ENCODE results near the gene CMTM8.
A peak's percentile ranks its signal among the peaks of the same experiment; 100 is the strongest.

Gene CMTM8

DNA sequence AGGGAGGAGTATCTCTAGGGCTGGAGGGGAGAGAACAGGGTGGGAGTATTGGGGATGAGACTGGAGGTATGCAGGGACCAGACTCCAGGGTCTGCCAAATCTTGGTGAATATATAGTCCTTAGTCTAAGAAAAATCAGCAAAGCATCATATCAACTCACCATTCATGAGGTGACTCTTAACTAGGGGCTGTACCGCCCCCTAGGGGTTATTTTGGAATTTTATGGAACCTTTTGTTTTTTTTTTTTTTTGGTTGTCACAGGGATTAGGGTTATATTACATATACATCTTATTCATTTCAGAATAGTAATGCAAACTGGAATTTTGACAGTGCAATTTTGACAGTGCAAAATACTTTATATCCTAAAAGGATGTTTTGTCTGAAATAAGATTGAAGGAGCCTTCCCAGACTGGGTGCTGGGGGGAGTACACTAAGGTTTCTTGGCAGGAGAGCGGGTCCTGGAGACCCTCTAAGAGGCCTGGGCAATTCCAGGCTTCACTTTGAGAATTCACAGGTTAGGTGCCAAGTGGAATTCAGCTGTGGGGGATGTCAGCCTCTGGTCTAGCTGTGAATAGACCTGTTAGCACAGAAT, 160.6 kb downstream of the CMTM8 start:
- Histone ChIP-seq H3K36me3 (ENCODE audit: control insufficient read depth, insufficient read depth, low read length) (no peaks in the 10 kb centered on the region), H3K27me3 (ENCODE audit: control insufficient read depth, insufficient read depth, low read length) (no peaks in the 10 kb centered on the region), H3K27ac (ENCODE audit: low read depth, low read length) (no peak overlapping the region), H3K4me3 (ENCODE audit: low read depth, low read length) (no peak overlapping the region), H3K4me1 (ENCODE audit: control insufficient read depth, insufficient read depth, low read length) (peaks cover 28% of the 10 kb centered on the region), H3K9me3 (ENCODE audit: control insufficient read depth, insufficient read depth, low read depth, low read length) (no peaks in the 10 kb centered on the region), H3K9ac (ENCODE audit: low read length) (no peak overlapping the region)

DNA sequence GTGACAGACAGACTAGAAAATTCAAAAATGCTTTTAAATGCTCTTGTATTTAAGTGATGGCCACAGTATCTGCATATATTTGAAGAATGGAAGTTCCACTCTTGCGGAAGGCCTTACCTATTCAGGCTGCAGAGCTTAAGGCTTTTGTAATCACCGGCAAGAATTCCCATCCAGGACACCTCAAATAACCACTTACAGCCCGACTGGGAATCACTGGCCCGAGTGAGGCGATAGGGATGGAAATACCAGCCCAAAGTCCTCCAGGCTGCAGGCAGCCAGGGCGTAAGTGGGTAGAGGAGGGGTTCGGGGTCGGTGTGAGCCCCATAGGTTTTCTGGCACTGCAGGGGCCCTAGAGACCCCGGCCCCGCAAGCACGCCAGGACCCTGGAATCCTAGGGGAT, 162.6 kb downstream of the CMTM8 start:
- Histone ChIP-seq H3K9ac (ENCODE audit: low read length) (peak overlapping the region; percentile 77), H3K36me3 (ENCODE audit: control insufficient read depth, insufficient read depth, low read length) (no peaks in the 10 kb centered on the region), H3K4me1 (ENCODE audit: control insufficient read depth, insufficient read depth, low read length) (peaks cover 28% of the 10 kb centered on the region), H3K27ac (ENCODE audit: low read depth, low read length) (peak overlapping the region; percentile 95), H3K9me3 (ENCODE audit: control insufficient read depth, insufficient read depth, low read depth, low read length) (no peaks in the 10 kb centered on the region), H3K27me3 (ENCODE audit: control insufficient read depth, insufficient read depth, low read length) (no peaks in the 10 kb centered on the region), H3K4me3 (ENCODE audit: low read depth, low read length) (peak overlapping the region; percentile 52)

- Histone ChIP-seq H3K9ac (ENCODE audit: low read length) (peak overlapping the region; percentile 77), H3K4me3 (ENCODE audit: low read depth, low read length) (peak overlapping the region; percentile 52), H3K36me3 (ENCODE audit: control insufficient read depth, insufficient read depth, low read length) (no peaks in the 10 kb centered on the region), H3K27ac (ENCODE audit: low read depth, low read length) (peak overlapping the region; percentile 95), H3K4me1 (ENCODE audit: control insufficient read depth, insufficient read depth, low read length) (peaks cover 30% of the 10 kb centered on the region), H3K9me3 (ENCODE audit: control insufficient read depth, insufficient read depth, low read depth, low read length) (no peaks in the 10 kb centered on the region), H3K27me3 (ENCODE audit: control insufficient read depth, insufficient read depth, low read length) (no peaks in the 10 kb centered on the region)
Observed at GRCh38 chr3:32401556-32402081, 163.1 kb downstream of the CMTM8 start.

DNA sequence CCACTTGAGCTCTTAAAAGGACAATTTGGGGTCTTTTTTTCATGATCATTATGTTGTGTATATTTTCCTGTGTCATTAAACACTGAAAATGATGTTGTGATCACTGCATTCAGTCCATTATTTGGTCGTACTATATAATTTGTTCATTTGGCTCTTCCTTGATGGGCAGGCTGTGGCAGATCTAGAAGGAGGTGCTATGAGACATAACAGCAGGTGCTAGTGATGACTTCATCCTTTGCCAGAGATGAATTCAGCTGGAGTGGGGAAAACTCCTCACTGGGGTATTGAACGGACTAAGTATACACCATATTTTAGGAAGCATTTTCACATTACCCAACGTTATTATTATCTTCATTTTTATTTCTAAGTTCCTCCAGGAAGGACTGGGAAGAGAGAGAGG, 165.2 kb downstream of the CMTM8 start:
- H3K4me3 ChIP-seq (ENCODE audit: low read depth, low read length): no peak overlapping the region
- H3K4me1 ChIP-seq (ENCODE audit: control insufficient read depth, insufficient read depth, low read length): peaks cover 35% of the 10 kb centered on the region
- no peaks in the 10 kb centered on the region for H3K27me3 ChIP-seq (ENCODE audit: control insufficient read depth, insufficient read depth, low read length)
- no peaks in the 10 kb centered on the region for H3K36me3 ChIP-seq (ENCODE audit: control insufficient read depth, insufficient read depth, low read length)
- no peaks in the 10 kb centered on the region for H3K9me3 ChIP-seq (ENCODE audit: control insufficient read depth, insufficient read depth, low read depth, low read length)
- H3K27ac ChIP-seq (ENCODE audit: low read depth, low read length): no peak overlapping the region
- H3K9ac ChIP-seq (ENCODE audit: low read length): no peak overlapping the region

DNA sequence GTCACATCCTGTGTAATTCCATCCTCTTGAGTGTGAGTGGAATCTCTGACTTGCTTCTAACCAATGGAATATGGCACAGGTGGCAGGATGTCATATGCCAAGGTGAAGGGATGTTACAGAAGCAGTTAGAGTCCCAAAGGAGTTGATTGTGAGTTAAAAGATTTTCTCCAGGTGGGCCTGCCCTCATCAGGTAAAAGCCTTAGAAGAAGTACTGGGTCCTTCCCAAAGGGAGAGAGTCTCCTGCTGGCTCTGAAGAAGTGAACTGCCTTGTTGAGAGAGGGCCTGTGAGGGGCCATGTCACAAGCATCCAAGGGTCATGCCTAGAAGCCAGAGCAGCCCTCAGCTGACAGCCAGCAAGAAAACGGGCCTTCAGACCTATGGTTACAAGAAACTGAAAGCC, 166.2 kb downstream of the CMTM8 start:
- Histone ChIP-seq H3K27me3 (ENCODE audit: control insufficient read depth, insufficient read depth, low read length) (no peaks in the 10 kb centered on the region), H3K9ac (ENCODE audit: low read length) (no peak overlapping the region), H3K36me3 (ENCODE audit: control insufficient read depth, insufficient read depth, low read length) (no peaks in the 10 kb centered on the region), H3K4me1 (ENCODE audit: control insufficient read depth, insufficient read depth, low read length) (peaks cover 39% of the 10 kb centered on the region), H3K9me3 (ENCODE audit: control insufficient read depth, insufficient read depth, low read depth, low read length) (no peaks in the 10 kb centered on the region), H3K27ac (ENCODE audit: low read depth, low read length) (no peak overlapping the region), H3K4me3 (ENCODE audit: low read depth, low read length) (no peak overlapping the region)

GRCh38 chr3:32405155-32405554, 166.7 kb downstream of the CMTM8 start:
- Histone ChIP-seq H3K9me3 (ENCODE audit: control insufficient read depth, insufficient read depth, low read depth, low read length) (no peaks in the 10 kb centered on the region), H3K4me3 (ENCODE audit: low read depth, low read length) (no peak overlapping the region), H3K9ac (ENCODE audit: low read length) (no peak overlapping the region), H3K27me3 (ENCODE audit: control insufficient read depth, insufficient read depth, low read length) (no peaks in the 10 kb centered on the region), H3K4me1 (ENCODE audit: control insufficient read depth, insufficient read depth, low read length) (peaks cover 43% of the 10 kb centered on the region), H3K27ac (ENCODE audit: low read depth, low read length) (no peak overlapping the region), H3K36me3 (ENCODE audit: control insufficient read depth, insufficient read depth, low read length) (no peaks in the 10 kb centered on the region)

DNA sequence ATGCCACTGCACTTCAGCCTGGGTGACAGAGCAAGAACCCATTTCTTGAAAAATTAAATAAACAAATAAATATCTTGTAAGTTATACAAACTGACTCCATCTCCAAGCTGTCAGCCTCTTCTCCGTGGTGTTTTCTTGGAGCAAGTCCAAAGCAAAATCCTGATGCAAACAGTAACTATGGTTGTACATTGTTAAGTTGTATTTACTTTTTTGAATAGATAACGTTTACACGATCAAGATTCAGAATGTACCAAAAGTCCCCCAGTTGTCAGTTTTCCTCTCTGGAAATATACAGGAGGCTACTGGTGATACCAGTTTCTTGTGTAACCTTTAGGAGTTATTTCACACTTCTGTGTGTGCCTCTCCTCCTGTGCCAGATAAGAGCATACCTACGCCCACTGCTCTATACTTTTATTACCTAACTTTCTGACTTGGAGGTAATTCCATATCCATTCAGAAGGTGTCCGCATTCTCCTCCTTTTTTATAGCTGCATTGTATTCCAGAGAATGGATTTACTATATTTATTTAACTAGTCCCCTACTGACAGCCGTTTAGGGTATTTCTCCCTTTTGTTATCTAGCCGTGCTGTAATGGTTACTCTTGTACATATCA, 167.3 kb downstream of the CMTM8 start:
- H3K9me3 ChIP-seq (ENCODE audit: control insufficient read depth, insufficient read depth, low read depth, low read length): no peaks in the 10 kb centered on the region
- peaks cover 46% of the 10 kb centered on the region for H3K4me1 ChIP-seq (ENCODE audit: control insufficient read depth, insufficient read depth, low read length)
- H3K36me3 ChIP-seq (ENCODE audit: control insufficient read depth, insufficient read depth, low read length): no peaks in the 10 kb centered on the region
- H3K4me3 ChIP-seq (ENCODE audit: low read depth, low read length): no peak overlapping the region
- H3K27me3 ChIP-seq (ENCODE audit: control insufficient read depth, insufficient read depth, low read length): no peaks in the 10 kb centered on the region
- no peak overlapping the region for H3K27ac ChIP-seq (ENCODE audit: low read depth, low read length)
- H3K9ac ChIP-seq (ENCODE audit: low read length): no peak overlapping the region

- Histone ChIP-seq H3K27ac (ENCODE audit: low read depth, low read length) (peak overlapping the region; percentile 26; the same call in 1 of the 2 replicates), H3K27me3 (ENCODE audit: control insufficient read depth, insufficient read depth, low read length) (no peaks in the 10 kb centered on the region), H3K4me1 (ENCODE audit: control insufficient read depth, insufficient read depth, low read length) (peaks cover 44% of the 10 kb centered on the region), H3K4me3 (ENCODE audit: low read depth, low read length) (no peak overlapping the region), H3K9ac (ENCODE audit: low read length) (no peak overlapping the region), H3K36me3 (ENCODE audit: control insufficient read depth, insufficient read depth, low read length) (no peaks in the 10 kb centered on the region), H3K9me3 (ENCODE audit: control insufficient read depth, insufficient read depth, low read depth, low read length) (no peaks in the 10 kb centered on the region)
Observed at GRCh38 chr3:32406486-32407408, 168.3 kb downstream of the CMTM8 start.

GRCh38 chr3:32410367-32411246, 172.1 kb downstream of the CMTM8 start:
- Histone ChIP-seq H3K36me3 (ENCODE audit: control insufficient read depth, insufficient read depth, low read length) (no peaks in the 10 kb centered on the region), H3K4me3 (ENCODE audit: low read depth, low read length) (no peak overlapping the region), H3K27me3 (ENCODE audit: control insufficient read depth, insufficient read depth, low read length) (no peaks in the 10 kb centered on the region), H3K9ac (ENCODE audit: low read length) (no peak overlapping the region), H3K4me1 (ENCODE audit: control insufficient read depth, insufficient read depth, low read length) (peaks cover 45% of the 10 kb centered on the region), H3K27ac (ENCODE audit: low read depth, low read length) (no peak overlapping the region), H3K9me3 (ENCODE audit: control insufficient read depth, insufficient read depth, low read depth, low read length) (no peaks in the 10 kb centered on the region)

GRCh38 chr3:32411442-32411841, 173.0 kb downstream of the CMTM8 start:
- Histone ChIP-seq H3K4me3 (ENCODE audit: low read depth, low read length) (no peak overlapping the region), H3K4me1 (ENCODE audit: control insufficient read depth, insufficient read depth, low read length) (peaks cover 44% of the 10 kb centered on the region), H3K9ac (ENCODE audit: low read length) (no peak overlapping the region), H3K36me3 (ENCODE audit: control insufficient read depth, insufficient read depth, low read length) (no peaks in the 10 kb centered on the region), H3K9me3 (ENCODE audit: control insufficient read depth, insufficient read depth, low read depth, low read length) (no peaks in the 10 kb centered on the region), H3K27me3 (ENCODE audit: control insufficient read depth, insufficient read depth, low read length) (no peaks in the 10 kb centered on the region), H3K27ac (ENCODE audit: low read depth, low read length) (no peak overlapping the region)

Data from HUES6 (cell line).